ENCODE data around the gene CDKL2. TPM values are rescaled to one million over a fixed set of nuclear protein-coding genes. Genes with fewer than 3 reads are reported as not detected.

Gene CDKL2
- total and polyA plus RNA-seq, 9 of the 15 experiments (the other 6 are each of a cell fraction or from before 2014, with no cell fraction given) = 0.01 to 0.16 TPM; not detected in 7

GRCh38 chr4:75673027-75673958 lies 43.0 kb upstream of the CDKL2 start, which contains the start of gene G3BP2 (continued):
- TF ChIP-seq RREB1 (CRISPR knock-in tag; IDR thresholded peaks at IDR 0.05) = no peak
- TF ChIP-seq XRCC5 (IDR thresholded peaks at IDR 0.05; ENCODE audit: low read depth, low read length) = no peak
- no peak for TF ChIP-seq ZNF507 (tag; conservative IDR thresholded peaks at IDR 0.05)
- no peak for TF ChIP-seq E2F8 (IDR thresholded peaks at IDR 0.05; ENCODE audit: low read depth, partially characterized antibody)
- TF ChIP-seq FUS (optimal IDR thresholded peaks at IDR 0.05; ENCODE audit: low read depth, low read length) = no peak
- TF ChIP-seq ZNF124 (CRISPR knock-in tag; IDR thresholded peaks at IDR 0.05) = no peak
- TF ChIP-seq KDM5B (IDR thresholded peaks at IDR 0.05; ENCODE audit: insufficient replicate concordance, low read depth, low read length) = peak; percentile 93
- TF ChIP-seq FOXA3 (CRISPR knock-in tag; conservative IDR thresholded peaks at IDR 0.05 in 1 of 2, IDR thresholded peaks at IDR 0.05 in 1 of 2) = peak; percentile 70 to 86; a peak in 3 of 4 replicates
- no peak for TF ChIP-seq ADNP (tag; IDR thresholded peaks at IDR 0.05)
- no peak for TF ChIP-seq ZNF707 (CRISPR knock-in tag; conservative IDR thresholded peaks at IDR 0.05)
- peak; percentile 39 for TF ChIP-seq DPF2 (IDR thresholded peaks at IDR 0.05)
- peak; percentile 56 for TF ChIP-seq EP300 (IDR thresholded peaks at IDR 0.05; ENCODE audit: low read length)
- peak; percentile 57 for TF ChIP-seq BHLHE40 (IDR thresholded peaks at IDR 0.05; ENCODE audit: low read length)
- no peak for TF ChIP-seq NELFE (IDR thresholded peaks at IDR 0.05; ENCODE audit: insufficient read depth, insufficient read length)
- TF ChIP-seq NCOA4 (IDR thresholded peaks at IDR 0.05; ENCODE audit: partially characterized antibody) = no peak
- no peak for TF ChIP-seq HDAC8 (tag; IDR thresholded peaks at IDR 0.05)
- no peak; the same call in 1 of the 2 replicates for TF ChIP-seq KAT8 (IDR thresholded peaks at IDR 0.05; ENCODE audit: low read depth)
- no peak for TF ChIP-seq ZNF121 (CRISPR knock-in tag; conservative IDR thresholded peaks at IDR 0.05)
- no peak; the same call in 1 of the 2 replicates for TF ChIP-seq ZNF316 (IDR thresholded peaks at IDR 0.05)
- no peak for TF ChIP-seq HDGF (IDR thresholded peaks at IDR 0.05)
- TF ChIP-seq ZBTB7A (IDR thresholded peaks at IDR 0.05; ENCODE audit: borderline replicate concordance, control insufficient read depth, low read depth, low read length) = no peak

All from K562 (cell line).